Suppressor macrophage treated with lipopolysaccharide for 1 hour (primary cell): Measurements from ENCODE around the gene ZNRF1.

Source experiments
- DNase-seq, 3 donors: peaks; one replicate each; pipeline ENCODE4 v3.0.0-alpha.2; 2020 to 2022

The ZNRF1 gene

GRCh38 chr16:75099738-75100602 lies 101.1 kb downstream of the ZNRF1 start:
- peak; percentile 75 to 83 (median 80) for DNase-seq

GRCh38 chr16:75100603-75100990 lies 101.8 kb downstream of the ZNRF1 start:
- DNase-seq, result no peak

- no peak for DNase-seq
Measured at GRCh38 chr16:75101635-75102034, 102.8 kb downstream of the ZNRF1 start.

GRCh38 chr16:75102595-75102994 lies 103.8 kb downstream of the ZNRF1 start:
- DNase-seq, result no peak

GRCh38 chr16:75103994-75104393 lies 105.2 kb downstream of the ZNRF1 start:
- DNase-seq, result no peak

- no peak for DNase-seq
Measured at GRCh38 chr16:75104836-75105235, 106.0 kb downstream of the ZNRF1 start.

- peak; percentile 71 to 78 (median 72) for DNase-seq
Measured at GRCh38 chr16:75105306-75106061, 106.7 kb downstream of the ZNRF1 start.

GRCh38 chr16:75106351-75107274 lies 107.8 kb downstream of the ZNRF1 start:
- DNase-seq, result no peak

GRCh38 chr16:75107505-75107904 lies 108.7 kb downstream of the ZNRF1 start:
- no peak for DNase-seq

- peak; percentile 78 to 83 (median 82) for DNase-seq
Measured at GRCh38 chr16:75108792-75109731, 110.2 kb downstream of the ZNRF1 start.

GRCh38 chr16:75109732-75110243 lies 111.0 kb downstream of the ZNRF1 start:
- DNase-seq, result no peak

GRCh38 chr16:75110637-75111513 lies 112.1 kb downstream of the ZNRF1 start:
- DNase-seq, result peak; percentile 93 to 97 (median 95)

- DNase-seq, result no peak
Measured at GRCh38 chr16:75111514-75111940, 112.7 kb downstream of the ZNRF1 start.

GRCh38 chr16:75111961-75112733 lies 113.3 kb downstream of the ZNRF1 start:
- peak; percentile 57 to 75 (median 61) for DNase-seq

GRCh38 chr16:75112734-75113491 lies 114.1 kb downstream of the ZNRF1 start:
- DNase-seq, result no peak

- DNase-seq, result no peak
Measured at GRCh38 chr16:75113541-75114121, 114.8 kb downstream of the ZNRF1 start.

- DNase-seq, result no peak
Measured at GRCh38 chr16:75114179-75114945, 115.5 kb downstream of the ZNRF1 start.
